ENCODE measurements around the gene BCAS2. TPM values are rescaled to one million over a fixed set of nuclear protein-coding genes. Genes with fewer than 3 reads are reported as not detected.

BCAS2 gene
- total RNA-seq, 1 donor from 2014 or later: 45.6 TPM

GRCh38 chr1:114610546-114611245 lies 29.3 kb upstream of the BCAS2 start:
- H3K4me3 Mint-ChIP-seq (ENCODE audit: unreplicated experiment): no peak overlapping the region
- H3K27me3 Mint-ChIP-seq (ENCODE audit: unreplicated experiment): no peaks in the 10 kb centered on the region
- H3K36me3 Mint-ChIP-seq (ENCODE audit: low read depth, unreplicated experiment): peaks cover 4% of the 10 kb centered on the region
- no peak for DNase-seq (ENCODE audit: low spot score)
- H3K4me1 Mint-ChIP-seq (ENCODE audit: unreplicated experiment): peaks cover 6% of the 10 kb centered on the region
- TF ChIP-seq CTCF (IDR thresholded peaks at IDR 0.05; ENCODE audit: unreplicated experiment): no peak
- no peak overlapping the region for H3K27ac Mint-ChIP-seq (ENCODE audit: unreplicated experiment)
- no peaks in the 10 kb centered on the region for H3K9me3 Mint-ChIP-seq (ENCODE audit: unreplicated experiment)

- H3K27ac Mint-ChIP-seq (ENCODE audit: unreplicated experiment): no peak overlapping the region
- no peaks in the 10 kb centered on the region for H3K36me3 Mint-ChIP-seq (ENCODE audit: low read depth, unreplicated experiment)
- H3K4me1 Mint-ChIP-seq (ENCODE audit: unreplicated experiment): peaks cover 8% of the 10 kb centered on the region
- no peak for TF ChIP-seq CTCF (IDR thresholded peaks at IDR 0.05; ENCODE audit: unreplicated experiment)
- no peaks in the 10 kb centered on the region for H3K27me3 Mint-ChIP-seq (ENCODE audit: unreplicated experiment)
- no peaks in the 10 kb centered on the region for H3K9me3 Mint-ChIP-seq (ENCODE audit: unreplicated experiment)
- no peak for DNase-seq (ENCODE audit: low spot score)
- H3K4me3 Mint-ChIP-seq (ENCODE audit: unreplicated experiment): no peak overlapping the region
These were observed 28.4 kb upstream of the BCAS2 start for GRCh38 chr1:114609826-114610225.

DNA sequence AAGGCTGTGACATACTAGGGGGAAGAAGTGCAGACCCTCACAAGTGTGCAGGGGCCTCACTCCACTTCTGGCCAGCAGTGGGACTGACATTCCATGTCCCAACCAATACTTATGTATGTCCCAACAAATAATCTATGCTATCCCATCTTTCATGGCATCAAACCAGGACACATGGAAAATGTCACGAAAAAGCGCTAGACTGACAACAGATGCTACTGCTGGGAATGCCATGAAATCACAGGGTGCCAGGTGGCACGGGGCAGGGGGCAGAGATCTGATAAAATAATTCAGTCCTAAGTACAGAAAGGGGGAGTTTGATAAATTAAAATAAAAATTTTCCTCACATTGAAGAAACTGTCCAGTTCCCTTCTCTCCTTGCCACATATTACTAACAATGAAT lies 27.6 kb upstream of the BCAS2 start:
- Mint-ChIP-seq H3K27ac (ENCODE audit: unreplicated experiment) (no peak overlapping the region), H3K36me3 (ENCODE audit: low read depth, unreplicated experiment) (peaks cover 5% of the 10 kb centered on the region), H3K9me3 (ENCODE audit: unreplicated experiment) (no peaks in the 10 kb centered on the region), H3K27me3 (ENCODE audit: unreplicated experiment) (no peaks in the 10 kb centered on the region), H3K4me1 (ENCODE audit: unreplicated experiment) (peaks cover 10% of the 10 kb centered on the region), H3K4me3 (ENCODE audit: unreplicated experiment) (no peak overlapping the region)
- DNase-seq (ENCODE audit: low spot score): no peak
- no peak for TF ChIP-seq CTCF (IDR thresholded peaks at IDR 0.05; ENCODE audit: unreplicated experiment)

- no peak overlapping the region for H3K27ac Mint-ChIP-seq (ENCODE audit: unreplicated experiment)
These were observed 25.8 kb upstream of the BCAS2 start for GRCh38 chr1:114607223-114607622.

More at GRCh38 chr1:114607223-114607622, 25.8 kb upstream of the BCAS2 start:
- Mint-ChIP-seq H3K4me1 (ENCODE audit: unreplicated experiment) (peaks cover 10% of the 10 kb centered on the region), H3K36me3 (ENCODE audit: low read depth, unreplicated experiment) (peaks cover 10% of the 10 kb centered on the region), H3K9me3 (ENCODE audit: unreplicated experiment) (no peaks in the 10 kb centered on the region), H3K27me3 (ENCODE audit: unreplicated experiment) (no peaks in the 10 kb centered on the region), H3K4me3 (ENCODE audit: unreplicated experiment) (no peak overlapping the region)
- no peak for DNase-seq (ENCODE audit: low spot score)
- TF ChIP-seq CTCF (IDR thresholded peaks at IDR 0.05; ENCODE audit: unreplicated experiment): no peak
